ENCODE measurements around the gene KCNIP3.
"Not testable (repeated sequence)": the region's sequence is repeated elsewhere in the genome, so short reads cannot be mapped to it uniquely, and the experiment has no call there.

KCNIP3 gene

DNA sequence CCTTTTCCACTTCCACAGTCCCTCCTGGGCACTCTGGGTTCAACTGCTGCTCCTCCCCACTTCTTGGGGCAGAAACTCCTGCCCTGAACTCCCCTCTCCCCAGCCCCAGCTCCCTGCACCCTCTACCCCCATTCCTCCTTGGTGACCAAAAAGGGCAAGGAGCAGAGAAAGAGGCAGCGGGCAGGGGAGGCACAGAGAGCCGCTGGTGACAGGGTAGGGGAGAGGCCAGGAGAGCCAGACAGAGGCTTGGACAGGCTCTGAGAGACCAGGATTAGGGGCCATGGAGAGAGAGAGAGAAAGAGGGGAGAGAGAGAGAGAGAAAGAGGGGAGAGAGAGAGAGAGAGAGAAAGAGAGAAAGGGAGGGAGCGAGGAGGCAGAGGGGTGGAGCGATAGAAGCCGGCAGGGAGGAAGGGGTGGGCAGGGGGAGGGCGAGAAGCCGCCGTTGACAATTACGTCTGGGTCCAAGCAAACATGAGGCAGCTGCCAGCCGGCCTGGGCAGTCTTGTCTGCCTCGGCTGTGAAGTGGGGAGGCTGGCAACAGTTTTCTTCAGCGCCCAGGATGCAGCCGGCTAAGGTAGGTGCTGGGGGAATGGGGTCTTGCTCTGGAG is at the start of gene KCNIP3:
TSS of gene KCNIP3 (plus strand) at position 468 of the 608 bp plus-strand sequence. CDS start at position 560, 92 bp downstream.
- DNase-seq (ENCODE audit: low read depth in 1 of 2, low spot score in 1 of 2), result no peak

DNA sequence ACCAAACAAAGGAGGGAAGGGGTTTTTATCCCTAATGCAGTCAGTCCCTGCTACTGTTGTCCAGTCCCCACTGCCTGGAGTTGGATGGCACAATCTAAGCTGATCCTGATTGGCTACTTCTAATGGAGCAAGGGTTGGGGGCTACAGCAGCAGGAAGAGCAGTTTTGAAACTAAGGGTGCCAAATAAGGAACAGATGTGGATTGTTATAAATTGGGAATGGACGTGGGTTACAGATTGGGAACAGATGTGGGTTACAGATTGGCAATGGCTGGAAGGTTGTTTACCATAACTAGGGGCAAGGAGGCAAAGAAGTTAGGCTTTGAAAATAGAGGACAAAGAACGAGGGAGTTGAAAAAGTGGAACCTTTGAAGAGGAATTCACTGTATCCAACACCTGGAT is 38.9 kb upstream of the KCNIP3 start:
- DNase-seq (ENCODE audit: low read depth in 1 of 2, low spot score in 1 of 2), result no peak

DNA sequence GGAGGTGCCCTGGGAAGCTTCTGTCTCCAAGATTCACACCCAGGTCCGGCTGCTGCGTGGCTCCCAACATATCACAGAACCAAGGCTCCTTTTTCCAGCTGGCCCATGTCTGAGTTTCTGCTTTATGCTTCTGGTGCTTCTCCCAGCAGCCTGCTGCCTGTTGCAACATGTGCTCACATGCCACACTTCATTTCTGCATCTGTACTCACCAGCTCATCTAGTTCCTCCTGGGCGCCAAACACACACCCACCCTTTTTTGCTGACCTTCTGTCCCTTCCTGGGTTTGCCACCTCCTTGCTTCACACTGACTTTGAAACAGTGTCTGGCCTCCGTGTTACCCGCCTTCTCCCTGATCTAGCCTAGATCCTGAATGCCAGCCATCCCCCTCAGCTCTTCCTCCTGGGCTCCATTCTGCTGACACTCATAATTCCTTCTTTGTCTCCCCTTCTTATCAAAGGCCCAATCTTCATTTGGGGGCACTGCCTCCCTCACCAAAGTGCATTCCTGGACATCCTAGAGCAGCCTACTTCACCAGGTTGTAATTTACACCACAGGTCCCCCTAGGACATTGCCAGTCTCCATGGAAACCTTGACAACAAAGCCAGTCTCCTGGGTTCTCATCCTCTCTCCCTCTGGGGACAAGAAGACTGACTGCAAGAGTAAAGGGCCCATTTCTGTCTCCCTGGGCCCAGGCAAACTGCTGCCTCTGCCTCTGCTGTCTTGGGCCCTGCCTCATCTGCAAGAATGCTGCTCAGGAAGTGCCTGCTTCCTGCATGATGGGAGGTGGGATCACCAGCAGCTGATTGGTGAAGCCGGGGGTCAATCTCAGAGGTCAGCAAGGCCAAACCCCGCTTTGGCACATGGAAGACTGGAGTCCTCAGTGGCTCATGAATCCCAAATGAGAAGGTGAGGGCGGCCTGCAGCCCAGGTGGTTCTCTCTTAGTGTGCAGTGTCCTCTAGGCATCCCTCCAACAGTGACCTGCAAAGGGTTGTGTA is 36.8 kb upstream of the KCNIP3 start:
- DNase-seq (ENCODE audit: low read depth in 1 of 2, low spot score in 1 of 2), result no peak

DNA sequence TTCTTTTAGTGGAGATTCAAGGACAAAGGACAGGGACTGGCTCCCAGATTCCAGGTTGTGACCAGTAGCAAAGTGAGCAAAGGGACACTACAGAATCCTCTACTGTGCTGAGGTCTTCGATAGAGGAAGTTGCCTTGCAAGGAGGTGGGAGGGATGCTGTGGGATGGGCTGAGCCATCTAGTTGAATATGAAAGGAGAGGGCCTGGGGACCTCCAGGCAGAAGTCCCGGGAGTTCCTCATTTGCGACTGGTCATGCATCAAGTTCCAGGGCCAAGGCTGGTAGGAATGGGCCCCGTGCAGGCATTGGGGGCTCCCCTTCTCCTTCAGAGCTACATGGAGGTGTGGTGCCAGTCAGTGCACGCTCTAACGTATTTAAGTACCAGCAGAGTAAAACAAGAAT is 35.5 kb upstream of the KCNIP3 start:
- no peak for DNase-seq (ENCODE audit: low read depth in 1 of 2, low spot score in 1 of 2)

DNA sequence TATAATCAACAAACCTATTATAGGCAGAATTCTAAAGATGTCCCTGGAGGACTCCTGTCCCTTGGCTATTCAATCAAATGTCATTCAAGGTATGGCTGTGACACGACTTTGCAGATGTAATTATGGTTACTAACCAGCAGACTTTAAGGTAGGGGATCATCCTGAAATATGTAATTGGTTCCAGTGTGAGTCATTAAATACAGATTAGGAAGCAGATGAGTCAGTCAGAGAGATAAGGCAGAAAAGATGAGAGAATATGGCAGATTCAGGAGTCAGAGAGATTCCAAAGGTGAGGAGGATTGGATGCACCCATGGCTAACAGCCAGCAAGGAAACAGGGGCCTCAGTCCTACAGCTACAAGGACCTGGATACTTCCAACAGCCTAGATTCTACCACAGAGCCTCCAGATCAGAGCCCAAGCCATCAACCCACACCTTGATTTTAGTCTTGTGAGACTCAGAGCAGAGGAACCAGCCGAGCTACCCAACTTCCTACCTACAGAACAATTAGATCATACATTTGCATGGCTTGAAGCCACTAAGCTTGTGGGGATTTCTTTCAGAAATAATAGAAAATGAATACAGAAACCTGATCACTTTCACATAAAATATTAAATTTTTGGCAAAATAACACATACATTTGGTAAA is 34.1 kb upstream of the KCNIP3 start:
- no peak for DNase-seq (ENCODE audit: low read depth in 1 of 2, low spot score in 1 of 2)

DNA sequence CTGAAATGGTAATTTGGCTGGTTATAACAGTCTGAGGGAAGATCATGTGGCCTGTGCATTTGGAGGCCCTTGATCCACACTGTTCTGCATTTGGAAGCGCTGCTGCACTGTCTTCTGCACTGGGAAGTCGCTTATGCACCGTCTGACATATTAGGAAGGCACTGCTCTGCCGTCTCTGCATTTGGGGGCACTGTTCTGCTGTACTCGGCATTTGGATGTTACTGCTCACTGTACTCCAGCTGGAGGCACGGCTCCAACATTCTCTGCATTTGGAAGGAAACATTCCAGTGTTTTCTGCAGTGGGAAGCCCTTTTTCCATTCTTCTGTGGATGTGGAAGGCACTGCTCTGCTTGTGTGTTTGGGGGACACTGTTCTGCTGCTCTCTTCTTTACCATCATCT is 32.5 kb upstream of the KCNIP3 start:
- no peak for DNase-seq (ENCODE audit: low read depth in 1 of 2, low spot score in 1 of 2)

DNA sequence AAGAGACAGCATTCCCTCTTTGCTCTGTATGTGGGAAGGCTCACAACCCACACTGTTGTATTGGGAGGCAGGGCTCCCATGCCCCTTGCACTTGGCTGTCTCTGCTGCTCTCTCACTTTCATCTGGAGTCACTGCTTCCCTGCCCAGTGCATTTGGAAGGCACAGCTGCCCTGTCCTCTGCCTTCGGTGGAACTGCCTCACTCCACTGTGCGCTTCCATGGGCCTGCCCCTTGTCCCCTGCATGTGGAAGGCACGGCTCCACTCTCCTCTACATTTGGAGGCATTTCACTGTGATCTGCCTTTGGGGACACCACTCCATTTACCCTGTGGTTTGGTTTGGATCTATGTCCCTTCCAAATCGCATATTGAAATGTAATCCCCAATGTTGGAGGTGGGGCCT is 32.0 kb upstream of the KCNIP3 start:
- DNase-seq (ENCODE audit: low read depth in 1 of 2, low spot score in 1 of 2), result no peak

DNA sequence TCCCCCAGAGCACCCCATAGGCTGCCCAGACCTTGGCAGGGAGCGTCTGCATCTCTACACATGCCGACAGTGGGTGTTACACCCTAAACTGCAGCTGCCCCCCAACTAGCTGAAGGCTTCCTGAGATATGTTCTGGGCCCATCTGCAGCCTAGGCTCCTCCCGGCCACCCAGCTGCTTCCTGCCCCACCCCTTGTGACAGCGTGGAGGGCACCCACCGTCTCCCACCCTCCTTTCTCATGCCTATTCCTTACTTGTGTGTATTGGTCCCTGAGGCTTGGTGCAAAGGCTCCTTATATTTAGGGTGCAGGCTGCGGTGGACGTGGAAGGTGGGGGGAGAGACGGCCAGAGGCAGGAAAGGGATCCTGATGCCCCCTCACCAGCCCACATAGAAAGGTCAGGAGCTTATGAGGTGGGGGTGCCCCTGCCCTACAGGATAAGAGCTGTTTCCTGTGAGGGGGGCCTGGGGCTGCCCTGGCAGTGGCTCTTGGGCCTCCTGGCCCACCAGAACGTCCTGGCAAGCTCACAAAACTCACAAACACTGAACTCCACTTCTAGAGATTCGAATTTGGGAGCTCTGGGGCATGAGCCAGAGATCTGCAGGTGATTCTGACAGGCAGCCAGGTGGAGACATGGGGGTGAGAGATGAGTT is 30.2 kb upstream of the KCNIP3 start:
- no peak for DNase-seq (ENCODE audit: low read depth in 1 of 2, low spot score in 1 of 2)

DNA sequence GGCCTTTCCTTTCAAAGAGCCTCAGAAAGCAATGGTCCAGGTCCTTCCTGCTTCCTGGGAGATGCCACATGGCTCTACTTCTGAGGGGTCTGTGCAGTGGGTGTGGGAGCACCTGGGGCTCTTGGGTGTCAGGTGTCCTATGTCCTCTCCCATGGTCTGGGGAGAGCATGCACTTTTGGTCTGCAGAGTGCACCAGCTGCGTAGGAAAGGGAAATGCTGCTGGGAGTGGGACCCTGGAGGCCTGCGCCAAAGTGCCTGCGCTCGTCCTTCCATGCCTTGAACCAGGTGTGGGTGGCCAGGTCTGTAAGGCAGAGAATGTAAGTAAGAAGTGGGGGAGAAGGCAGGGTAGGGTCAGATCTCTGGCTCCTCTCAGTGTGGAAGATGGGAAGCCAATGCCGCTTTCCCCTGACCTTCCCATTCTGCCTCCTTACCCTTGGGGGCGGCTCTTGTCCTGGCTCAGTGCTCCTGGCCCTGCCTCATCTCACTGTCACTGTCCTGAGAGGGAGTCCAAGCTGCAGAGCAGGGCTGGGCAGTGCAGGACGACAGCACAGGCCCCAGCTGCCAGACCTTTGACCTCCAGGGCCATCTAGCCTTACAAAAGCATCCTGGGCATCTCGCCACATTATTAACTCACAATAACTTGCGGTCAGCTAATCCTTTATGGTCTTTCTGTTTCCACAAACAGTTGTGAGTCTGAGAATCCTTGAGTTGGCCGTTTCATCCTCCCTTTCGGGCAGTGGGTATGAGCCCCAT is 29.5 kb upstream of the KCNIP3 start:
- DNase-seq (ENCODE audit: low read depth in 1 of 2, low spot score in 1 of 2), result no peak

DNA sequence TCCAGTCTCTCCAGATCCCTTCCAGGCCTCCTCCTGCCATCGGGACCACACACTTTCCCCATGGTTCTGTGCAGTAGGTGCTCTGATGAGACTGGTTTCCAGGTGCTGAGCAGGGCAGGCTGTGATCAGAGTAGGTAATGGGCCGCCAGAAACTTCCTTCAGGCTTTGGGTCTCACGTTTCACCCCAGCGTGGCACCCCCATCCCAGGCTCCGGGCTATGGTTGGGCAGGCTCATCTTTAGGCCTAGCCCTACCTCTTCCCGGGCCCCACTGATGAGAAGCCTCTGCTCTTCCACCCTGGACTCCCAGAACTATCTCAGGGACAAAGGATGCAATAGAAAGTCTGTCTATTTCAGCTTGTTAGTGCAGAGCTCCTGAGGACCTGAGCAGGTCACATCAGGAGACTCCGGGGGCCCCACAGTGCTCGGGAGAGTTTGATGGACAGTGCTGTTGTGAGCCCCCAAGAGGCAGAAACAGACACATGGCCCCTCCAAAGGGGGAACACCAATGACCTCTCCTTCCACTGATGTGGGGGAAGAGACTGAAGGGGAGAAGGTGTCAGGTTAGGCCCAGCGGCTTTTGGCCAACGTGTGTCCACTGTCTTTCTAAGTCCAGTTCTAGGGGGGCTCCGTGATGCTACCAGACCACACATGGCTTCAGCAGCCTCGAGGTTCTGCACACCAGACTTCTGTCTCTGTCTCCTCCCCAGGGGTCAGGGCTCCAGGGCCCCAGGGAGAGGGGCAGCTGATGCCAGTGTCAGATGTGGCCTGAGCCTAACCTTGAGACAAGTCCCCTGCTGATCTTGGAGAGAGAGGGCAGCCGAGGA is 28.7 kb upstream of the KCNIP3 start:
- no peak for DNase-seq (ENCODE audit: low read depth in 1 of 2, low spot score in 1 of 2)

DNA sequence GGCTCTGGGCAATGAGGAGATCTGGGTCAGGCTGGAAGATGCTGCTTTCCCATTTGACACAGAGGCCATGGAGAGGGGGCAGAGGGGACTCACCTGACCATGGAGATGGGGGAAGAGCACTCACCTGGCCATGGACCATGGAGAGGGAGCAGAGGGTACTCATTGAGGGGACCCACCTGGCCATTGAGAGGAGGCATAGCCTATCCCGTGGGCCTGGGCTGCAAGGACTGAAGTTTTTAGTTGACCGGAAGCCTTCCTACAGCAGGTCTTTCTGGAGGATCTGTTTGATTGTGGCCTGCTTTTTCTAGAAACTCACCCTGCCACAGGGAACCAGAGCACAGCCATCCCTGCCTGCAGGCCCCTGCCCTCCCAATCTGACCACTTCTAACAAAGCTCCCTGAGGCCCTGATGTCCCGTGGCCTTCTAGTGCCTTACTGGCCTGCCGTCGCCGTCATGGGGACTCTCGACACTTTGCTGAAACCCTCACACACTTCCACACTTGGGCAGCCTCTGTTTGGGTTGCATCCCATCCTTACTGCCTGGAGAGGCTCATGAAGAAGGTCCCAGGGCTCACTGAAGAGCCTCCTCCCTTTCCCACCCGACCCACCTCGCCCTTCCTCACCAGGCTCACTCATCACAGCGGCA is 28.0 kb upstream of the KCNIP3 start:
- no peak for DNase-seq (ENCODE audit: low read depth in 1 of 2, low spot score in 1 of 2)

DNA sequence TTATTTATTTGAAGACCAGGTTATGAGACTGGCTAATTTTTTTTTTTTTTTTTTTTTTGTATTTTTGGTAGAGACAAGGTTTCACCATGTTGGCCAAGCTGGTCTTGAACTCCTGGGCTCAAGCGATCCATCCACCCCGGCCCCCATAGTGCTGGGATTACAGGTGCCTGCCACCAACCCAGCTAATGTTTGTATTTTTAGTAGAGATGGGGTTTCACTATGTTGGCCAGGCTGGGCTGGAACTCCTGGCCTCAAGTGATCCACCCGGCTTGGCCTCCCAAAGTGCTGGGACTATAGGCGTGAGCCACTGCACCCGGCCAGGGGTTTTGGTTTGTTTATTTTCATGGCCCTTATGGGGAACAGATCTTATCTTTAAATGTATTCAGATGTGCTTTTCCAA is 27.4 kb upstream of the KCNIP3 start:
- DNase-seq (ENCODE audit: low read depth in 1 of 2, low spot score in 1 of 2), result not testable (repeated sequence)

DNA sequence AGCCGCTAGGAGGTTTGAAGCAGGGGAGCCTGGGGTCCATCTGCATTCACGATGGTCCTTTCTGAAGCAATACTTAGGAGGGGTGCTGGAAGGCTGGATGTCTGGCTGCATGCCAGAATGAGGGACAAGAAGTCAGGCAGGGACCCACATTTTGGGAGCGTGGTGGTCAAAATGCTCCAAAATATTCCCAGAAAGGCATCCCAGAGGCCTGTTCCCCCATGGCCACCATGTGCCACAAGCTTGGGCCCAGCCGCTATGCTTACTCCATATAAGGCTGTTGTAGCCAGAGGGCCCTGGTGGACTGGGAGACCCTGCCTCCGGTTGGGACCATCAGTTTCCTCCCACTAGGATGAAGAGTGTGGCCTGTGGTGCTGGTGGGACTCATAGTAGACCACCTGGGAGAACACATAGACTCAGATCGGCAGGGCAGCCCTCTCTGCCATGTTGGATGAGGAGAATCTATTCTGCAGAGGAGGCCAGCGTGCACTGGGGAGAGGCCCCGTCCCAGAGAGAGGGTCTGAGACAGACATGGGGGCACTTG is 26.5 kb upstream of the KCNIP3 start:
- no peak for DNase-seq (ENCODE audit: low read depth in 1 of 2, low spot score in 1 of 2)

DNA sequence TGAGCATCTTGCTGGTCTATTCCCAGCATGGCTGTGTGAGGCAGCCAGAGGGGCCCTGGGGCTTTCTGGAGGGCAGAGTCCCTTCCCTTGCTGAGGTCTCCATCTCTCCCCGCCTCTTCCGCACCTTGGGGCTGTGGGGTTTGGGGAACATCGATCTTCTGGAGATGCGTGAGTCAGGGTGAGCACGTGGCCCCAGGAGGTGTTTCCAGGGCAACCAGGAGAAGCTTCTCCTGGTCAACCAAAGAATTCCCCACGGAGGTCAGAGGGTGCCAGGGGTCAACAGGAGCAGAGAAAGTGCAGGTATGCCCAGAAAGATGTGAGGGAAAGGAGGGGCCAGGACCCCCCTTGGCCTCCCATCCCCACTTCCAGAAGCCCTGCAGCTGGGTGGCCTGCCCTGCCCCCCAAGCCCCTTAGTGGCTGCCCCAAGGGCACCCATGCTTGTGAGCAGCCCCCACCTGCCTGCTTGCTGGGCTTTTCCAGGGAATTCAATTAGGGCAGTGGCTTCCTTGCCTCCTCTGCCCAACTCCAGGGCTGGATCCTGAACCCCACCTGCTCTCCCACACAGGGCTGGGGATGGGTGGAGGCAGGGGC is 25.7 kb upstream of the KCNIP3 start:
- DNase-seq (ENCODE audit: low read depth in 1 of 2, low spot score in 1 of 2), result no peak

DNA sequence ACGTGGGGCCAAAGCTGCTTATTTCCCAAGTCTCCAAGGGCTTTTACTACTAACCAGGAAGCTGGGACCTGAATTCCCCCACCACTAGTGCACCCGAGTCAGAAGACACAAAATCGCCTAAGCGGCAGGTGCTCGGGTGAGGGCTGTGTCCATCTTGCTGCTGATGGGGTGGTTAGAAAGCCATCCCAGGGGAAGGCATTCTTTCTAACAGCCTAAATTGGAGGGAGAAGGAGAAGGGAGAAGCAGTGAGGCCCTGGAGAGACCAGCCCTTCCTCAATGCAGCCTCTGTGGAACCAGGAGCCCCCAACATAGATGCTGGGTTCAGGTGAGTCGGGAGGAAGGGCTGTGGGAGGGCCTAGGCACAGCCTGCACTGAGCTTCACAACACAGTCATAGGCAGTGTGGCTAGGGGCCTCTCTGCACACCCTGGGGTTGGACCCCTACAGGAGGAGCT is 24.8 kb upstream of the KCNIP3 start:
- DNase-seq (ENCODE audit: low read depth in 1 of 2, low spot score in 1 of 2), result no peak

DNA sequence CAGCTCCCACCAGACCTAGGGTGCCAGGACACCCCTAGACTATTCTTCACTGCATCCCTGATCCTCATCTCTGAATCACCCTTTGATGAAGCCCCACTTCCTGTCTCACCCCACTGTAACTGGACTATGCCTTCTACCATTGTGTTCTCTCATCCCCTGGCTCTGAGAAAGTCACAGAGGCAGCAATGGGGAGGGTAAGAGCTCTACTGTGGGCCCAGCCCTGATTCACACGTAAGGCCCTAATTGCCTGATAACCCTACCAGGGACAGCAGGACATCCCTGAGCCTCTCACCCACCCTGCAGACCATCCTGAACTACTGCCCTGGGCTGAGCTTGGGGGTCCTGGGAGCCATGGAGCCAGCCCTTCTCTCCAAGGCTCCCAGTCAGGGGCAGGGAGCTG is 24.4 kb upstream of the KCNIP3 start:
- DNase-seq (ENCODE audit: low read depth in 1 of 2, low spot score in 1 of 2), result no peak

DNA sequence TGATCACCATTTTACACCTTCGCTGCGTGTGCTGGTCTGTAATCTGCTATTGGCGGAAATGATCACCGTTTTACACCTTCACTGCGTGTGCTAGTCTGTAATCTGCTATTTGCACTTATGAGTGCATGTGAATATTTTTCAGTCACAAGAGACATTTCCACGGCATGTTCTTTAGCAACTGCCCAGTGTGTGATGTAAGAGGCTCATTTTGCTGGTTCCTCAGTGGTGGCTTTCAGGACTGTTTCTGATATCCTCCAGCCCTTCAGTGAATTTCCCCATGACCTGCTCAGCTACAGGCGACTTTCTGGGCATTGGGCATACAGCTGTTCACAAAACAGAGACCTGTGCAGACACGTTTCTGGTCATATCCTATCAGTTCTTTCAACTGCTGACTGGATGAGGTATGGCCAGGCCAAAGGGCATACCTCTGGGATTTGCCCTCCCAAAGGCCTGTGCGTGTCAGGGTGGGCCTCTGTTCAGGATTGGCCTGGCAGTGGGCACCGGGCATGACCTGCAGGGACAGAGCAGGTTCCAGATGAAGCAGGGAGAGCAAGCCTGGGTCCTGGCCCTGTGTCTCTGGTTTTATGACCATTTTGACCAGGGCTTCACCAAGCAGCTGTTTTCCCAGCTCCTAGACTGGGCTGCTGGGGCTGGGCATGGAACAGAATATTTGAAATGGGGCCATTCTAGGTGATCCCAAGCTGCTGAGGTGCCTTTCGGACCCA is 23.4 kb upstream of the KCNIP3 start:
- no peak for DNase-seq (ENCODE audit: low read depth in 1 of 2, low spot score in 1 of 2)

Measured in activated T-helper 1 cell treated with anti-CD3 and anti-CD28 coated beads, Interleukin-2, amount 50 U/mL, for 16 hours (primary cell).